IgD-negative memory B cell (primary cell): Measurements from ENCODE around the gene PLXNB1. TPM values are rescaled to one million over a fixed set of nuclear protein-coding genes. Genes with fewer than 3 reads are reported as not detected.
"Not testable (repeated sequence)": the region's sequence is repeated elsewhere in the genome, so short reads cannot be mapped to it uniquely, and the experiment has no call there.

Source experiments
- H3K27ac Mint-ChIP-seq, 3 donors: one replicate each; pipeline ENCODE4 v1.8.0; 2020 to 2022; ENCODE audit warnings: mild to moderate bottlenecking in 3 of 3, mixed read lengths in 3 of 3, moderate library complexity in 1 of 3
- H3K27me3 Mint-ChIP-seq: one replicate; pipeline ENCODE4 v1.8.0; 2021; ENCODE audit warnings: mixed read lengths
- H3K36me3 Mint-ChIP-seq: one replicate; pipeline ENCODE4 v1.8.0; 2020; ENCODE audit warnings: mild to moderate bottlenecking, mixed read lengths
- H3K4me1 Mint-ChIP-seq, 3 donors: one replicate each; pipeline ENCODE4 v1.8.0; 2020 to 2022; ENCODE audit warnings: mixed read lengths in 3 of 3, mild to moderate bottlenecking in 1 of 3
- H3K4me3 Mint-ChIP-seq, 4 donors: one replicate each; pipeline ENCODE4 v1.8.0; 2020 to 2022; ENCODE audit warnings: mild to moderate bottlenecking in 4 of 4, mixed read lengths in 4 of 4, moderate library complexity in 3 of 4
- H3K9me3 Mint-ChIP-seq, 3 donors: one replicate each; pipeline ENCODE4 v1.8.0; 2020 to 2021; ENCODE audit warnings: mixed read lengths in 3 of 3, mild to moderate bottlenecking in 1 of 3
- polyA plus RNA-seq: library from polyadenylated mRNA; unstranded; fragments of 300-500 nt; fragmentation: Illumina TruSeq; gene quantifications from one replicate; pipeline ENCODE4 v1.2.3, GENCODE V29; 2021

The PLXNB1 gene, protein sequence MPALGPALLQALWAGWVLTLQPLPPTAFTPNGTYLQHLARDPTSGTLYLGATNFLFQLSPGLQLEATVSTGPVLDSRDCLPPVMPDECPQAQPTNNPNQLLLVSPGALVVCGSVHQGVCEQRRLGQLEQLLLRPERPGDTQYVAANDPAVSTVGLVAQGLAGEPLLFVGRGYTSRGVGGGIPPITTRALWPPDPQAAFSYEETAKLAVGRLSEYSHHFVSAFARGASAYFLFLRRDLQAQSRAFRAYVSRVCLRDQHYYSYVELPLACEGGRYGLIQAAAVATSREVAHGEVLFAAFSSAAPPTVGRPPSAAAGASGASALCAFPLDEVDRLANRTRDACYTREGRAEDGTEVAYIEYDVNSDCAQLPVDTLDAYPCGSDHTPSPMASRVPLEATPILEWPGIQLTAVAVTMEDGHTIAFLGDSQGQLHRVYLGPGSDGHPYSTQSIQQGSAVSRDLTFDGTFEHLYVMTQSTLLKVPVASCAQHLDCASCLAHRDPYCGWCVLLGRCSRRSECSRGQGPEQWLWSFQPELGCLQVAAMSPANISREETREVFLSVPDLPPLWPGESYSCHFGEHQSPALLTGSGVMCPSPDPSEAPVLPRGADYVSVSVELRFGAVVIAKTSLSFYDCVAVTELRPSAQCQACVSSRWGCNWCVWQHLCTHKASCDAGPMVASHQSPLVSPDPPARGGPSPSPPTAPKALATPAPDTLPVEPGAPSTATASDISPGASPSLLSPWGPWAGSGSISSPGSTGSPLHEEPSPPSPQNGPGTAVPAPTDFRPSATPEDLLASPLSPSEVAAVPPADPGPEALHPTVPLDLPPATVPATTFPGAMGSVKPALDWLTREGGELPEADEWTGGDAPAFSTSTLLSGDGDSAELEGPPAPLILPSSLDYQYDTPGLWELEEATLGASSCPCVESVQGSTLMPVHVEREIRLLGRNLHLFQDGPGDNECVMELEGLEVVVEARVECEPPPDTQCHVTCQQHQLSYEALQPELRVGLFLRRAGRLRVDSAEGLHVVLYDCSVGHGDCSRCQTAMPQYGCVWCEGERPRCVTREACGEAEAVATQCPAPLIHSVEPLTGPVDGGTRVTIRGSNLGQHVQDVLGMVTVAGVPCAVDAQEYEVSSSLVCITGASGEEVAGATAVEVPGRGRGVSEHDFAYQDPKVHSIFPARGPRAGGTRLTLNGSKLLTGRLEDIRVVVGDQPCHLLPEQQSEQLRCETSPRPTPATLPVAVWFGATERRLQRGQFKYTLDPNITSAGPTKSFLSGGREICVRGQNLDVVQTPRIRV (N-terminal part only)
- not detected for polyA plus RNA-seq

DNA sequence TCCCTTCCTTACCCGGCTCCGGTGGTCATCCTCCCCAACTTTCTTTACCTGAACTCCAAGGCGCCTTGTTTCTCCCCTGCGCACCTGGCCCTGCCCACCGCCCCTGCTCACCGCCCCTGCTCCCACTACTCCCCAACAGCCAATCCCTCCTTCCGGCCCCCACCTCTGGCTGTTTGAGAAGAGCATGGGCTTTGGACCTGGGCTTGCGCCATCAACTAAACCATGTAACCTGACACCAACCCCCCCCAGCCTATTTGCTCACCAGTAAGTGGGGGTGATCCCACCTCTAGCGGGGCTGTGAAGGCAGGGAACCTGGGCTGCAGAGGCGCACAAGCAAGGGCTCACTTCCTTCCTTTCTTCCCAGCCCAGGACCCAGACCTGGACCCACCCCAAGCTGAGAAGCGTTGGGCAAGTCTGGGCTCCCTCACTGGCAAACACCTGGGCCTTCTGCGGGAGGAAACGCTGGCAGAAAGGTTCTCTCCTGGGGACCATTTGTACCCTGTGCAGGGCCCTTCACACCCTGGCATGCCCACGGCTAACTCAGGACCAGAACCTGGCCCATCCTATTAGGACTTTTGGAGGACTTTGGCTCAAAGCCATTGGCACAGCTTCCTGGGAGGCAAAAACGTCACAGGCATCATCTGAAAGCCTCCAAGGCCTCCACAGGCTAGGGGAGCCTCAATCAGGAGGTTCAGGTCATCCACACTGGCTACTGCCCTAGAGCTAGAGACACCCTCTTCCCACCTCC lies at the start of gene PLXNB1:
PLXNB1 (minus strand) TSS at position 127 of the 748 bp plus-strand sequence. CDS start 5,475 bp downstream, outside the sequence.
- peak within 1 kb of the TSS in 1 of 3 donors; percentile 74 for H3K27ac Mint-ChIP-seq
- no peaks in the 10 kb centered on the region for H3K9me3 Mint-ChIP-seq
- peaks cover 12% of the 10 kb centered on the region for H3K27me3 Mint-ChIP-seq
- H3K36me3 Mint-ChIP-seq: peaks cover 2% of the 10 kb centered on the region
- H3K4me1 Mint-ChIP-seq: peaks cover 2 to 3% (median 3%) of the 10 kb centered on the region in 3 donors
- peak within 1 kb of the TSS; percentile 49 to 91 (median 85) for H3K4me3 Mint-ChIP-seq

GRCh38 chr3:48478626-48479555 lies 49.0 kb upstream of the PLXNB1 start:
- H3K9me3 Mint-ChIP-seq: no peaks in the 10 kb centered on the region
- peaks cover 10 to 24% (median 20%) of the 10 kb centered on the region in 3 donors for H3K4me1 Mint-ChIP-seq
- peak overlapping the region; percentile 65 to 98 (median 95) for H3K27ac Mint-ChIP-seq
- peak overlapping the region; percentile 34 to 93 (median 83) for H3K4me3 Mint-ChIP-seq
- no peaks in the 10 kb centered on the region for H3K27me3 Mint-ChIP-seq
- H3K36me3 Mint-ChIP-seq: no peaks in the 10 kb centered on the region

GRCh38 chr3:48477959-48478520 lies 48.2 kb upstream of the PLXNB1 start:
- Mint-ChIP-seq H3K27ac (peak overlapping the region; percentile 65 to 98 (median 80)), H3K4me1 (peaks cover 11 to 29% (median 25%) of the 10 kb centered on the region in 3 donors), H3K36me3 (no peaks in the 10 kb centered on the region), H3K4me3 (peak overlapping the region in 2 of 4 donors; percentile 22 to 91), H3K27me3 (no peaks in the 10 kb centered on the region), H3K9me3 (no peaks in the 10 kb centered on the region)

- Mint-ChIP-seq H3K36me3 (no peaks in the 10 kb centered on the region), H3K27ac (peak overlapping the region in 2 of 3 donors; percentile 53 to 65), H3K9me3 (no peaks in the 10 kb centered on the region), H3K4me3 (peak overlapping the region in 1 of 4 donors; percentile 39), H3K4me1 (peaks cover 15 to 32% (median 28%) of the 10 kb centered on the region in 3 donors), H3K27me3 (no peaks in the 10 kb centered on the region)
Measured at GRCh38 chr3:48476426-48477053, 46.7 kb upstream of the PLXNB1 start.

- H3K27me3 Mint-ChIP-seq: no peaks in the 10 kb centered on the region
- peak overlapping the region in 1 of 4 donors; percentile 28 for H3K4me3 Mint-ChIP-seq
- peaks cover 12 to 31% (median 27%) of the 10 kb centered on the region in 3 donors for H3K4me1 Mint-ChIP-seq
Measured at GRCh38 chr3:48475188-48475587, 45.3 kb upstream of the PLXNB1 start.

GRCh38 chr3:48474619-48475018 lies 44.7 kb upstream of the PLXNB1 start:
- peak overlapping the region in 1 of 4 donors; percentile 28 for H3K4me3 Mint-ChIP-seq
- H3K27me3 Mint-ChIP-seq: no peaks in the 10 kb centered on the region
- no peaks in the 10 kb centered on the region for H3K9me3 Mint-ChIP-seq
- H3K27ac Mint-ChIP-seq: peak overlapping the region in 1 of 3 donors; percentile 18
- peaks cover 15 to 34% (median 30%) of the 10 kb centered on the region in 3 donors for H3K4me1 Mint-ChIP-seq
- no peaks in the 10 kb centered on the region for H3K36me3 Mint-ChIP-seq

More at GRCh38 chr3:48475188-48475587, 45.3 kb upstream of the PLXNB1 start:
- no peaks in the 10 kb centered on the region for H3K9me3 Mint-ChIP-seq
- no peaks in the 10 kb centered on the region for H3K36me3 Mint-ChIP-seq
- H3K27ac Mint-ChIP-seq: peak overlapping the region in 1 of 3 donors; percentile 18

- not testable (repeated sequence) for H3K4me3 Mint-ChIP-seq, H3K27me3 Mint-ChIP-seq, H3K36me3 Mint-ChIP-seq, H3K9me3 Mint-ChIP-seq
- peak overlapping the region in 2 of 3 donors; percentile 90 to 99 for H3K27ac Mint-ChIP-seq
- H3K4me1 Mint-ChIP-seq: peaks cover 12 to 36% (median 26%) of the 10 kb centered on the region in 3 donors
Measured at GRCh38 chr3:48474031-48474430, 44.1 kb upstream of the PLXNB1 start.

DNA sequence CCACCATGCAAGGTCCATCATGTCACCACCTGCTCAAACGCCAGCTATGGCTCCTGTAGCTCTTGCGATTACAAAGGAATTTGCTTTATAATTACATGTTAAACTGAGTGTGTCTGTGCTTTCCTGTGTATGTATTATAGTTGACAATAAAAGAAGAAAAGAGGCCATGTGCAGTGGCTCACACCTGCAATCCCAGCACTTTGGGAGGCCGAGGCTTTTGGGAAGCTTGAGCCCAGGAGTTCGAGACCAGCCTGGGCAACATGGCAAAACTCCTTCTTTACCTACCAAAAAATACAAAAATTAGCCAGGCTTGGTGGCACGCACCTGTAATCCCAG lies 43.7 kb upstream of the PLXNB1 start:
- H3K9me3 Mint-ChIP-seq: no peaks in the 10 kb centered on the region
- H3K4me1 Mint-ChIP-seq: peaks cover 11 to 36% (median 26%) of the 10 kb centered on the region in 3 donors
- no peaks in the 10 kb centered on the region for H3K27me3 Mint-ChIP-seq
- peak overlapping the region; percentile 89 to 98 (median 96) for H3K4me3 Mint-ChIP-seq
- H3K27ac Mint-ChIP-seq: peak overlapping the region; percentile 90 to 99 (median 99)
- H3K36me3 Mint-ChIP-seq: no peaks in the 10 kb centered on the region

- Mint-ChIP-seq H3K9me3 (no peaks in the 10 kb centered on the region), H3K4me1 (peaks cover 12 to 32% (median 27%) of the 10 kb centered on the region in 3 donors), H3K4me3 (peak overlapping the region; percentile 89 to 98 (median 96)), H3K36me3 (no peaks in the 10 kb centered on the region), H3K27me3 (peaks cover under 1% of the 10 kb centered on the region), H3K27ac (peak overlapping the region; percentile 90 to 99 (median 99))
Measured at GRCh38 chr3:48472923-48473616, 43.2 kb upstream of the PLXNB1 start.

DNA sequence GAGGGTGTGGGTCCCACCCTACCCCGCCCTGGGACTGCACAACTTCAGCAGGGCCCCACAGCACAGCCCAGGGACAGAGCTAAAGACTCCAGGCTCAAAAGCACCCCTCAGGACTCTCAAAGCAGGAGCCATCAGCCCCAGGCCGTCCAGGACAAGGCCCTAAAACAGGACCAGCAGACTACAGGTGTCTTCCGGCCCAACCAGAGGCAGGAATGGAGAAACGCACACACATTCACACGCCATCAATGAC lies 42.7 kb upstream of the PLXNB1 start:
- Mint-ChIP-seq H3K27me3 (peaks cover 2% of the 10 kb centered on the region), H3K4me1 (peaks cover 17 to 34% (median 32%) of the 10 kb centered on the region in 3 donors), H3K9me3 (no peaks in the 10 kb centered on the region), H3K4me3 (peak overlapping the region; percentile 89 to 98 (median 96)), H3K36me3 (no peaks in the 10 kb centered on the region), H3K27ac (peak overlapping the region; percentile 90 to 99 (median 99))

DNA sequence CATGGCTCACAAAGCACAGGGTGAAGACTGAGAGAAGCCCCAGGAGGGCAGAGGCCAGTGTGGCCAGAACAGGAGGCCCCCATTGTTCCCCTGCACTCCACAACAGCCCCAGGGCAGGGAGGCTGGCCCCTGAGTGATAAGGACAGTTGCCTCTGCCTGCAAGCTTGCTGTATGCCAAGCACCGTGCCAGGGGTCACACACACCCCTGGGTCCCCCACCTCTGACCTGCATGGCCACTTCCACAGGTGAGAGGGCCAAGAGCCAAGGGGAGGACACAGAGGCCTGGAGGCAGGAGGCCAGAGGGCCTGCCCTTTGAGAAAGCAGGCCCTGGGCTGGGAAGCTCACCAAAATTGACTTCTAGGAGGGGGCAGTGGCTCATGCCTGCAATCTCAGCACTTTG lies 40.4 kb upstream of the PLXNB1 start:
- peaks cover 2% of the 10 kb centered on the region for H3K27me3 Mint-ChIP-seq
- peak overlapping the region; percentile 30 to 87 (median 82) for H3K4me3 Mint-ChIP-seq
- no peaks in the 10 kb centered on the region for H3K9me3 Mint-ChIP-seq
- peak overlapping the region; percentile 27 to 90 (median 45) for H3K27ac Mint-ChIP-seq
- no peaks in the 10 kb centered on the region for H3K36me3 Mint-ChIP-seq
- H3K4me1 Mint-ChIP-seq: peaks cover 22 to 44% (median 41%) of the 10 kb centered on the region in 3 donors
